Rectal smooth muscle tissue (tissue), 1 donor: Measurements from ENCODE around the gene GJD3.
"Not testable (repeated sequence)": the region's sequence is repeated elsewhere in the genome, so short reads cannot be mapped to it uniquely, and the experiment has no call there.

Experiments used
- H3K27ac ChIP-seq: one replicate; pipeline ENCODE4 v1.7.0; 2013; ENCODE audit warnings: low read depth, low read length, inconsistent platforms
- H3K27me3 ChIP-seq: one replicate; pipeline ENCODE4 v1.7.0; 2013; ENCODE audit warnings: low read length; ENCODE audit not compliant: control insufficient read depth, insufficient read depth
- H3K36me3 ChIP-seq: one replicate; pipeline ENCODE4 v1.7.0; 2013; ENCODE audit warnings: low read length; ENCODE audit not compliant: control insufficient read depth, insufficient read depth
- H3K4me1 ChIP-seq: one replicate; pipeline ENCODE4 v1.7.0; 2013; ENCODE audit warnings: low read length; ENCODE audit not compliant: control insufficient read depth, insufficient read depth
- H3K4me3 ChIP-seq: one replicate; pipeline ENCODE4 v1.7.0; 2013; ENCODE audit warnings: low read length
- H3K9ac ChIP-seq: one replicate; pipeline ENCODE4 v1.7.0; 2013; ENCODE audit warnings: low read length

The GJD3 gene

DNA sequence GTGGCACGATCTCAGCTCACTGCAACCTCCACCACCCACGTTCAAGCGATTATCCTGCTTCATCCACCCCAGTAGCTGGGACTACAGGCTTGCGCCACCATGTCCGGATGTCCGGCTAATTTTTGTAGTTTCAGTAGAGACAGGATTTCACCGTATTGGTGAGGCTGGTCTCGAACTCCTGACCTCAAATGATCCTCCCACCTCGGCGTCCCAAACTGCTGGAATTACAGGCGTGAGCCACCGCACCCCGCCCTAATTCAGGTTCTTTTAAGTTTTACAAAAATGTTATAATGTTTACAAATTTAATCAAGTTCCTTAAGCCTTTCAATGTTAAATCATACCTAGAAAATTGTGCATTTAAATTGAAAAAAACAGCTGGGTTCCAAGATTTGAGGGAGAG lies 13.3 kb upstream of the GJD3 start:
- H3K4me1 ChIP-seq = no peaks in the 10 kb centered on the region
- no peak overlapping the region for H3K27ac ChIP-seq
- no peaks in the 10 kb centered on the region for H3K27me3 ChIP-seq
- no peaks in the 10 kb centered on the region for H3K36me3 ChIP-seq
- H3K9ac ChIP-seq = no peak overlapping the region
- H3K4me3 ChIP-seq = no peak overlapping the region

DNA sequence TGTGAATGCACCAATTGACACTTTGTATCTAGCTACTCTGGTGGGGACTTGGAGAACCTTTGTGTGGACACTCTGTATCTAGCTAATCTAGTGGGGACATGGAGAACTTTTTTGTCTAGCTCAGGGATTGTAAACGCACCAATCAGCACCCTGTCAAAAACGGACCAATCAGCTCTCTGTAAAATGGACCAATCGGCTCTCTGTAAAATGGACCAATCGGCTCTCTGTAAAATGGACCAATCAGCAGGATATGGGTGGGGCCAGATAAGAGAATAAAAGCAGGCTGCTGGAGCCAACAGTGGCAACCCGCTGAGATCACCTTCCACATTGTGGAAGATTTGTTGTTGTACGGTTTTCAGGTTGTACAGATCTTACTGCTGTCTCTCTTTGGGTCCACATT lies 12.0 kb upstream of the GJD3 start:
- not testable (repeated sequence) for H3K4me1 ChIP-seq, H3K4me3 ChIP-seq, H3K36me3 ChIP-seq, H3K27ac ChIP-seq, H3K27me3 ChIP-seq, H3K9ac ChIP-seq

DNA sequence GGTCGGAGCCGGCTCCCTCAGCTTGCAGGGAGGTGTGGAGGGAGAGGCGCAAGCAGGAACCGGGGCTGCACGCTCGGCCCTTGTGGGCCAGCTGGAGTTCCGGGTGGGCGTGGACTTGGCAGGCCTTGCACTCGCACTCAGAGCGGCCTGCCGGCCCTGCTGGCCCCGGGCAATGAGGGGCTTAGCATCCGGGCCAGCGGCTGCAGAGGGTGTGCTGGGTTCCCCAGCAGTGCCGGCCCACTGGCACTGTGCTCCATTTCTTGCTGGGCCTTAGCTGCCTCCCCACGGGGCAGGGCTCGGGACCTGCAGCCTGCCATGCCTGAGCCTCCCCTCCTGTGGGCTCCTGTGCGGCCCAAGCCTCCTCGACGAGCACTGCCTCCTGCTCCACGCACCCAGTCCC lies 11.2 kb upstream of the GJD3 start:
- H3K27ac ChIP-seq, H3K9ac ChIP-seq, H3K4me3 ChIP-seq, H3K36me3 ChIP-seq, H3K27me3 ChIP-seq, H3K4me1 ChIP-seq: not testable (repeated sequence)

DNA sequence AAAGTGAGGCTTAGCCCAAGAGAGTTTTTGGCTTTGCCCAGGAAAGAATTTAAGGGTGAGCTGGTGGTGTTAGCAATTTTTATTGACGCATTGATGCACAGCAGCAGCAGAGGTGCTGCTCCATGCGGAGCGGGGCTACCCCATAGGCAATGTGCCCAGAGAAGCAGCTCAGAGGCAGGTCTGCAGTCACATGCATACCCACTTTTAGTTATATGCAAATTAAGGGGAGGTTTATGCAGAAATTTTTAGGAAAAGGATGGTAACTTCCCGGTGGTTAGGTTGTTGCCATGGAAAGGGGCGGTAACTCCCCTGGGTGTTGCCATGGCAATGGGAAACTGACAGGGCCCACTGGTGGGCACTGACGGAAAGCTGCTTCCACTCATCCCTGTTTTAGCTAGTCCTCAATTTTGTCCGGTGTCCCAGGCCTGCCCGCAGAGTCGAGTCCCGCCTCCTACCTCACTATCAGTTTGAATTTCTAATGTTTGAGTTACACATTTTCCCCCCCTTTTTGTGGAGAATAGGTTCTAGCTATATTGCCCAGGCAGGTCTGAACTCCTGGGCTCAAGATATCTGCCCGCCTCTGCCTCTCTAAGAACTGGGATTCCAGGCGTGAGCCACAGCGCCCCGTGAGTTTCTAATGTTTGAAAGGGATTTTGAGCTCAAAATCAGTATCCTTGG lies 10.4 kb upstream of the GJD3 start:
- Histone ChIP-seq H3K27me3 (no peaks in the 10 kb centered on the region), H3K4me1 (no peaks in the 10 kb centered on the region), H3K4me3 (no peak overlapping the region), H3K36me3 (no peaks in the 10 kb centered on the region), H3K27ac (no peak overlapping the region), H3K9ac (no peak overlapping the region)

DNA sequence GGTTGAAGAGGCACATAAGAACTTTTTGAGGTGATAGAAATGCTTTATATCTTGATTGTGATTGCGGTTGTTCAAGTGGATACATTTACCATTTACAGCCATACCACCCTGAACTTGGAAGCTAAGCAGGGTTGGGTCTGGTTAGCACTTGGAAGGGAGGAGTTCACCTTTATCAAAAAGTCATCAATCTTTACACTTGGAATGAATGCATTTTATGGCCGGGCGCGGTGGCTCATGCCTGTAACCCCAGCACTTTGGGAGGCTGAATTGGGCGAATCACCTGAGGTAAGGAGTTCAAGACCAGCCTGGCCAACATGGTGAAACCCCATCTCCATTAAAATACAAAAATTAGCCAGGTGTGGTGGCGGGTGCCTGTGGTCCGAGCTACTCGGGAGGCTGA lies 9.5 kb upstream of the GJD3 start:
- Histone ChIP-seq H3K27ac (no peak overlapping the region), H3K4me1 (no peaks in the 10 kb centered on the region), H3K36me3 (no peaks in the 10 kb centered on the region), H3K27me3 (no peaks in the 10 kb centered on the region), H3K9ac (no peak overlapping the region), H3K4me3 (no peak overlapping the region)

DNA sequence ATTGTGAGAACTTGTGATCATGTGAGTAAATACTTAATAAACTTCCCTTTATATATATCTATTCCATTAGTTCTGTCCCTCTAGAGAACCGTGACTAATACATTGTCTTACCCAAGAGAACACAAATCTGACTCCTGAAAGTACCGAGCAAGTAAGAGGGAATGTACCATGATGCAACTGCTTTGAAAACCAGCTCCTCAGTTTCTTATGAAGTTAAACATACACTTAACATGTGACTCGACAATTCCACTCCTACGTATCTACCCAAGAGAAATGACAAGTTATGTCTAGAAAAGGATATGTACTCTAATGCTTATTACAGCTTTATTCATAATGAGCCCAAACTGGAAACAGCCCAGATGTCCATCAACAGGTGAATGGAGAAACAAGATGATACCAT lies 8.8 kb upstream of the GJD3 start:
- H3K27ac ChIP-seq = no peak overlapping the region
- H3K36me3 ChIP-seq = no peaks in the 10 kb centered on the region
- no peak overlapping the region for H3K4me3 ChIP-seq
- no peaks in the 10 kb centered on the region for H3K27me3 ChIP-seq
- no peak overlapping the region for H3K9ac ChIP-seq
- no peaks in the 10 kb centered on the region for H3K4me1 ChIP-seq

DNA sequence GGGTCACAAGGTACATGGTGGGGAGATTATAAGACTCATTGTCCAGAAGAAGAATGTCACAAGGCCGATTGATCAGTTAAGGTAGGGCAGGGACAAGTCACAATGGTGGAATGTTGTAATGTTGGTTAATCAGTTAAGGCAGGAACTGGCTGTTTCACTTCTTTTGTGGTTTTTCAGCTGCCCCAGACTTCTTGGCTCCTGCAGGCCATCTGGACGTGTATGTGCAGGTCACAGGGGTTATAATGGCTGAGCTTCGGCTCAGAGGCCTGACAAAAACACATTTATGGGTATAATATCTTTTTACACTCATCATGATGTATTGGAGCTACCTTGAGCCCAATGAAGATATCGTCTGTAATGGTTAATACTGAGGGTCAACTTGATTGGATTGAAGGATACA lies 8.1 kb upstream of the GJD3 start:
- not testable (repeated sequence) for H3K4me1 ChIP-seq, H3K4me3 ChIP-seq, H3K27me3 ChIP-seq, H3K9ac ChIP-seq, H3K27ac ChIP-seq, H3K36me3 ChIP-seq

DNA sequence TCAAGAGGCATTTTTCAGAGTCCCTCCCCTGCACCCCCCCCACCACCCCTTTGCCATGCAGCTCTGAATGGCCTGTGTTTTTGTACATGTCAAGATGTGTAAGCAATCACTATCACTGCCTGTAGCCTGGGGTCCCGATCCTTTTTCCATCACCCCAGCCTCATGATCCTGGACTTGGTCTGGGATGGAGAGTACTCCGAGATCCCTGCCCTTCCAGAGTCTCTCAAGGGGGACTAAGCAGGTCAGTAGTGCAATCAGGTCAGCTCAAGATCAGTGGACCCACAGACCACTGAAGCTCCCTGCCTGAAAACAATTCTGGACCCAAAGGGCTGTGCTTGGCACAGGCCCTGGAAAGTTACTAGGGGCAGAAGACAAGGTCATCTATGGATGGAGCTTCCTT lies 7.5 kb upstream of the GJD3 start:
- H3K36me3 ChIP-seq = no peaks in the 10 kb centered on the region
- no peaks in the 10 kb centered on the region for H3K27me3 ChIP-seq
- H3K27ac ChIP-seq = no peak overlapping the region
- H3K4me1 ChIP-seq = no peaks in the 10 kb centered on the region
- no peak overlapping the region for H3K9ac ChIP-seq
- H3K4me3 ChIP-seq = no peak overlapping the region

DNA sequence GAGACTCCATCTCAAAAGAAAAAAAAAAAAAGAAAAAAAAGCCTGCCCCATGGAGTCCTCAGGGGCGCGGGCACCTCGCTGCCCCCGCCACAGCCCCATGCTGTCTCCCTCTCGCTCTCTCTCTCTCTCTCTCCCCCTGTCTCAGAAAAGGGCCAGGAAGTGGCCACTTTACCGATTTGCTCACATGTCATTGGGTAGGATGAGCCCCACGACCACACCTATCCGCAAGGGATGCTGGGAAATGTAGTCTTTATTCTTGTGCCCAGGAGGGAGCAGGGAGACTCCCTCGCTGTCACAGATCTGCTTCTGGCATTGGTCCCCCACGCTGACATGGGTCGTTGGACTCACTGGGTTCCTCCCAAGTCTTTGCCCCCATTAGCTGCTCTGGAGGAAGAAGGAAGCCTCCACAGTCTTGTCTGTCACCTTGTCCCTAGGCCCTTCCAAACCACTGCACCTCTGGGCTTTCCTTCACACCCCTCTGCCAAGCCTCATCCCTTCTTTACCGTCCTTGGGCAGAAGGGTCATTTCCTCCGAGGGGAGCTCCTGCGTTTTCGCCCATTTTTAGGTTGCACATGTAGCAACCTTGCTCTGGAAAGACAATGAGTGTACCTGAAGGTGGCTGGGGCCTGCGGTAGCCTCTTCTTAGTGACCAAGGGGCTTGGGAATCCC lies 6.9 kb upstream of the GJD3 start:
- Histone ChIP-seq H3K36me3 (no peaks in the 10 kb centered on the region), H3K27me3 (no peaks in the 10 kb centered on the region), H3K9ac (no peak overlapping the region), H3K4me1 (no peaks in the 10 kb centered on the region), H3K4me3 (no peak overlapping the region), H3K27ac (no peak overlapping the region)

DNA sequence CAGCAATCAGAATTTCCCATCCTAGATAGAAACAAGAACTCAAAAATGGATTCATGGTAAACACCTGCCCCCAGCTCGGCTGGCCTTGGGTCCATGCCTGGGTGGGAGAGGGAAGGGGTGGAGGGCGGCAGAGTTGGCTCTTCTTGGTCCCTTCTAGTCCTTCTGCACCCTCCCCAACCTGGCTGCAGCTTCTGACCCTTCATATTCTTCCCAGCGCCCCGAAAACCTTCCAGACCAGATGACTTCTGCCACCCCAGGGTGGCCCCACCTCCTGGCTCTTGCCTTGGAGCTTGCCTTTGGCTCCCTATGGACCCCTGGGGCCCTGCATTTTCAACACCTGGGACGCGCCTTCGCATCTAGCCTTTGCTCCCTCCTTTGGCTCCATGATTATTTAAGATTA lies 5.4 kb upstream of the GJD3 start:
- Histone ChIP-seq H3K9ac (no peak overlapping the region), H3K4me3 (no peak overlapping the region), H3K27me3 (no peaks in the 10 kb centered on the region), H3K36me3 (no peaks in the 10 kb centered on the region), H3K27ac (no peak overlapping the region), H3K4me1 (no peaks in the 10 kb centered on the region)

DNA sequence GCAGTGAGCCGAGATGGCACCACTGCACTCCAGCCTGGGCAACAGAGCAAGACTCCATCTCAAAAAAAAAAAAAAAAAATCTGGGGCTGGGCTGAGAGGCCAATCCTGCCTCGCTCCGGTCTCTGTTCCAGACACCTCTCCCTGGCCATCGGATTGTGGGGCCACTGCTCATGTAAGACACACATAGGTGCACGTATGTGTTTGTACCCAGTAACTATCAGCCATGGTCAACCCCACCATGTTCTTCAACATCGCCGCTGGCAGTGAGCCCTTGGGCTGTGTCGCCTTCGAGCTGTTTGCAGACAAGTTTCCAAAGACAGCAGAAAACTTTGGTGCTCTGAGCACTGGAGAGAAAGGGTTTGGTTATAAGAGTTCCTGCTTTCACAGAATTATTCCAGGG lies 3.2 kb upstream of the GJD3 start:
- not testable (repeated sequence) for H3K4me3 ChIP-seq, H3K27me3 ChIP-seq, H3K27ac ChIP-seq, H3K4me1 ChIP-seq, H3K9ac ChIP-seq, H3K36me3 ChIP-seq

DNA sequence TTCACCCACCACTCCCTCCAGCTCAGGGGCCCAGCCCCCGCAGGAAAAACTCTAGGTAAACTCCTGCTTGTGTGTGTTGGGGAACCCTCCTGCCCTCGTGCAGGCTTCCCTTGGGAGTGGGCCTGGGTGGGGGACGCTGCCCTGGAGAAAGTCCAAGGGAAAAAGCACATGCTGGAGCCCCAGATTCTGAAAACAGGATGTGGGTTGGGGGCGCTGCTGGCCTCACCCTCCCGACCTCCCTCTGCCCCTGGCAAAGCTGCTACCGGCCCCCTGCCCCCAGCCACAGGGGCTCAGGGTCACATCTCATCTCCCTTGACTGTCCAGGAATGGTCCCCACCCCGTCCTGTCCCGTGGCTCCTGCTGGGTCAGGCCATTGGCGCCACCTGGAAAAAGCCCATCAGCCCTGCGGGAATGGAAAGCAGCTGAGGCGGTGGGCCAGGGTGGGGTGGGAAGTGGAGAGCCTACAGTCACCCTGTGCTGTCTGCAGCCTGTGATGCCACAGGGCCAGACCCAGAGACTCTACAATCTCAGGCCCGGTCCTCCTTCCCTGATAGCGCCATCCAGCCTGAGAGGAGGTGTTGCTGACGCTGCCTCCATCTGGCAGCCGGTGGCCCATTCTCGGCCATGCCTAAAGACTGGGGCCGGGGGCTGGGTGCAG lies 2.5 kb upstream of the GJD3 start:
- no peak overlapping the region for H3K27ac ChIP-seq
- peaks cover 3% of the 10 kb centered on the region for H3K27me3 ChIP-seq
- no peaks in the 10 kb centered on the region for H3K4me1 ChIP-seq
- H3K9ac ChIP-seq = no peak overlapping the region
- H3K36me3 ChIP-seq = no peaks in the 10 kb centered on the region
- no peak overlapping the region for H3K4me3 ChIP-seq
